Peyer's patch (tissue), 4 donors: Measurements from ENCODE around the gene MKS1. TPM values are rescaled to one million over a fixed set of nuclear protein-coding genes. Genes with fewer than 3 reads are reported as not detected.
A peak's percentile ranks its signal among the peaks of the same experiment; 100 is the strongest.

ENCODE experiments used
- DNase-seq, 3 donors: peaks; one replicate each; pipeline ENCODE4 v3.0.0-alpha.2; 2017 to 2019
- H3K27ac ChIP-seq, 4 donors: fragments of 200-600 bp; sonication (generic); one replicate each; pipeline ENCODE4 v1.5.1; 2016 to 2019
- H3K27me3 ChIP-seq, 2 donors: fragments of 200-600 bp; sonication (generic); one replicate each; pipeline ENCODE4 v1.5.1; 2019
- H3K36me3 ChIP-seq, 3 donors: fragments of 200-600 bp; sonication (generic); one replicate each; pipeline ENCODE4 v1.5.1; 2016 to 2019
- H3K4me1 ChIP-seq, 4 donors: fragments of 200-600 bp; sonication (generic); one replicate each; pipeline ENCODE4 v1.5.1; 2016 to 2019
- H3K4me3 ChIP-seq, 4 donors: fragments of 200-600 bp; sonication (generic); 1 replicate in 3 of 4; 2 replicates in 1 of 4; pipeline ENCODE4 v1.5.1; 2016 to 2019; ENCODE audit warnings: mild to moderate bottlenecking in 1 of 4
- H3K9me3 ChIP-seq, 4 donors: fragments of 200-600 bp; sonication (generic); one replicate each; pipeline ENCODE4 v1.5.1; 2016 to 2019; ENCODE audit warnings: mild to moderate bottlenecking in 1 of 4
- CTCF ChIP-seq, 6 experiments: fragments of 450-650 bp in 4 of 6; fragments of 200-600 bp in 2 of 6; sonication (generic) in 1 of 6; IDR thresholded peaks; one replicate each; pipeline ENCODE4 v1.5.1; 2017 to 2019; ENCODE audit warnings: antibody characterized with exemption in 6 of 6, mild to moderate bottlenecking in 3 of 6, moderate library complexity in 1 of 6
- POLR2A ChIP-seq, 2 donors: fragments of 450-650 bp; IDR thresholded peaks; one replicate each; pipeline ENCODE4 v1.5.1; 2017; ENCODE audit warnings: antibody characterized with exemption in 2 of 2, mild to moderate bottlenecking in 2 of 2, moderate library complexity in 2 of 2
- total RNA-seq, 4 donors: library from RNA; depleted of rRNA; stranded (reverse); fragments of >200 nt; gene quantifications; one replicate each; pipeline ENCODE4 v1.1.0, GENCODE V29; 2016

Gene MKS1
- total RNA-seq, 4 donors from 2014 or later: 6.7 to 20.9 (median 14.8) TPM

GRCh38 chr17:58156839-58157803, 61.9 kb downstream of the MKS1 start:
- Histone ChIP-seq H3K4me1 (peaks cover 0 to 4% (median 0%) of the 10 kb centered on the region in 4 donors), H3K36me3 (no peaks in the 10 kb centered on the region), H3K27me3 (no peaks in the 10 kb centered on the region), H3K4me3 (peak overlapping the region; percentile 24 to 47 (median 36)), H3K9me3 (no peaks in the 10 kb centered on the region), H3K27ac (peak overlapping the region in 1 of 4 donors; percentile 60)
- no peak for TF ChIP-seq POLR2A (IDR thresholded peaks at IDR 0.05)
- TF ChIP-seq CTCF (IDR thresholded peaks at IDR 0.05): no peak
- DNase-seq: peak in 1 of 3 donors; percentile 27

Other genes starting within 250 kb of the MKS1 start
- gene VEZF1, start 231.0 kb downstream of the MKS1 start, total RNA-seq: 10 to 100 TPM; 29.7 to 49.3 (median 39.5) TPM
- gene SRSF1, start 212.0 kb downstream of the MKS1 start, total RNA-seq: 100 to 1,000 TPM; 121 to 336 (median 155) TPM
- 10 to 100 TPM; 18.2 to 23.9 (median 23.8) TPM for gene DYNLL2, start 135.8 kb downstream of the MKS1 start, total RNA-seq
- gene OR4D1, start 70.9 kb downstream of the MKS1 start, total RNA-seq: not detected
- not detected for gene OR4D2, start 52.3 kb downstream of the MKS1 start, total RNA-seq
- gene EPX, start 26.5 kb downstream of the MKS1 start, total RNA-seq: not detected
- 1 to 10 TPM in 2 of 4 donors, not detected in 2; 2.3 to 9.0 TPM for gene LPO, start 19.3 kb upstream of the MKS1 start, total RNA-seq
- 1 to 10 TPM in 1 of 4 donors, not detected in 3; 1.7 TPM for gene MPO, start 61.7 kb upstream of the MKS1 start, total RNA-seq
- gene TSPOAP1, start 109.5 kb upstream of the MKS1 start, total RNA-seq: 10 to 100 TPM in 2 of 4 donors, 1 to 10 TPM in 2; 9.1 to 11.9 (median 10.4) TPM
- gene SUPT4H1, start 132.9 kb upstream of the MKS1 start, total RNA-seq: 10 to 100 TPM; 31.9 to 56.1 (median 47.9) TPM
- 100 to 1,000 TPM in 2 of 4 donors, 10 to 100 TPM in 2; 46.9 to 104 (median 85.4) TPM for gene RNF43, start 198.3 kb upstream of the MKS1 start, total RNA-seq